GM21381 (cell line): ENCODE measurements around the gene SYK.
A peak's percentile ranks its signal among the peaks of the same experiment; 100 is the strongest.
"Not testable (repeated sequence)": the region's sequence is repeated elsewhere in the genome, so short reads cannot be mapped to it uniquely, and the experiment has no call there.

Experiments used
- ATAC-seq: cut with Tn5 transposase; IDR thresholded peaks from one replicate; pipeline ENCODE4 v1.9.1; 2021; ENCODE audit warnings: mild to moderate bottlenecking, moderate library complexity; ENCODE audit not compliant: unreplicated experiment

The SYK gene

GRCh38 chr9:90795084-90795483 is 6.5 kb upstream of the SYK start:
- no peak for ATAC-seq

GRCh38 chr9:90795871-90796317 is 5.7 kb upstream of the SYK start:
- peak; percentile 43 for ATAC-seq

- no peak for ATAC-seq
Observed at GRCh38 chr9:90799271-90799852, 2.3 kb upstream of the SYK start.

GRCh38 chr9:90801973-90802322 is 329 bp downstream of the SYK start:
- ATAC-seq: peak; percentile 12

GRCh38 chr9:90802386-90802985 is 867 bp downstream of the SYK start:
- ATAC-seq: no peak

DNA sequence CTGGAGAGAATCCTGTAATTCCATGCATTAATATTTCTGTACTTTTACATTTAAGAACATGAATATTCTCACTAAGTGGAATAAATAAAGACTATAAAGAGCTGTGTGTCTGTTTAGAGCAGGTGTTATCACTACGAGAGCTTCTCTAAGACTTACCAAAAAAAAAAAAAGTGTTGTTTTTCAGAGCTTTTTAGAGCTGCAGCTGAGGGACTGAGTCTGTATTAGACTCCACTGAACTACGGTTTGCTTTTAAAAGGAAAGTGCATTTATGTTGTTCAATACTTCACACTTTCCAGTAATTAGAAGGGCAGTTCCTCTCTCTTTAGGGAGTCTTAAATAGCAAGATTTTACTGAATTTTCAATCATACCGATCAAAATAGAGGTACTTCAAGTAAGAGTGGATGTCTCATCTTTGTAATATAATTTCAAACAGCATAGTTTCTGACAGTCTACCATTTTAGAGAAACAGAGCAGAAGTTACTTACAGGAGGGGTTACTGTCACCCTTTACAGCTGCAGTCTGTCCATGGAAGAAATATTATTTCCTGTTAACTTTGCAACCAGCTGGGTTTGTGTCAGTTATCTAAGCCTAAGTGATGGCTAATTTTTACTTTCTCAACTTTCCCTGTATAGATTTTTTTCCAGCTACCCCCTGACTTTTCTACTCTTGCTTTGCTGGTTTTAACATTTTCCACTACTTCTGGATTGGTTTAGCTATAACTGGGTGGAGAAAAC is 2.4 kb downstream of the SYK start:
- ATAC-seq: no peak

DNA sequence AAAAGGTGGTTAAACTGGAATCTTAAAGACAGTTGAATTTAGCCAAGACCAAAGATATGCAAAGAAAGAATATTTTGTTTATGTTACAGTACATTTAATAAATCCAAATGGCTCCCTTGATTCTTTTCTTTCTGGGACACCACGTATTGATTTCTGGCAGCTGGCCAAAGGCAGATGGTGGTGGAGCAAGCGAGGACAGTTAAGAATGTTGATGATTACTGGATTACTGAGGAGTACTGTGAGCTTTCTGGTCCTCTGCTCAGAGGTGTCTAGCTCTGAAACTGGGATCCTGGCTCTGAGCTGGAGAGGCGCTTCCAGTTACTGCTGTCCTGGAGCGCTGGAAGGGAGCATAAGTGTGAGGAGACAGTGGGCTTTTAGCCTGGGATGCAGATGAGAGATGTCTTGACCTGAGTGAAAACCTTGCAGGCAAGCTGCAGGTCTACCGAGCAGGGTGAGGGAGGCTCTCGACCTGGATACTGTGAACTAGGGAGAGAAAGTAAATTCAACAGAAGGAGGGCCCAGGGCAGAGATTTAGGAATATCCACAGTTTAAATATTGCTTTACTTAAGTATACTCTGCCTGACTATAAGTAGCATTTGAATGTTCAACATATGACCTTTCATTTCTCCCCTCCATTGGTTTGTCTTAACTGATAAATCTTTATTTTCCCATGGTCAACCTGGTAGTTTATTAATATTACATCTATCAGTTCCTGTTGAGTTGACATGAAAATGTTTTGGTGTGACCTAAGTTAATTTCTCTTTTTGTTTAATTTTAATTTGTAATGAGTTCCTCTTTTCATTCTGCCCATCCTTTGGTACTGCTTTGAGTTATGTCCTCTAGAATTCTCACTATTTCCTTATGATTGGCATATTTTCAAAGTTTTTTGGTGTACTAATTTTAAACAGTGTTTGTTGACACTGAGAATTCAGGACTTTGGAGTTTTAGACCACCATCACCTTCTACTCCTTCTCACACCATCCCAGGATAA is 3.7 kb downstream of the SYK start:
- ATAC-seq: no peak

- no peak for ATAC-seq
Observed at GRCh38 chr9:90807006-90807405, 5.4 kb downstream of the SYK start.

GRCh38 chr9:90808398-90808797 is 6.8 kb downstream of the SYK start:
- no peak for ATAC-seq

DNA sequence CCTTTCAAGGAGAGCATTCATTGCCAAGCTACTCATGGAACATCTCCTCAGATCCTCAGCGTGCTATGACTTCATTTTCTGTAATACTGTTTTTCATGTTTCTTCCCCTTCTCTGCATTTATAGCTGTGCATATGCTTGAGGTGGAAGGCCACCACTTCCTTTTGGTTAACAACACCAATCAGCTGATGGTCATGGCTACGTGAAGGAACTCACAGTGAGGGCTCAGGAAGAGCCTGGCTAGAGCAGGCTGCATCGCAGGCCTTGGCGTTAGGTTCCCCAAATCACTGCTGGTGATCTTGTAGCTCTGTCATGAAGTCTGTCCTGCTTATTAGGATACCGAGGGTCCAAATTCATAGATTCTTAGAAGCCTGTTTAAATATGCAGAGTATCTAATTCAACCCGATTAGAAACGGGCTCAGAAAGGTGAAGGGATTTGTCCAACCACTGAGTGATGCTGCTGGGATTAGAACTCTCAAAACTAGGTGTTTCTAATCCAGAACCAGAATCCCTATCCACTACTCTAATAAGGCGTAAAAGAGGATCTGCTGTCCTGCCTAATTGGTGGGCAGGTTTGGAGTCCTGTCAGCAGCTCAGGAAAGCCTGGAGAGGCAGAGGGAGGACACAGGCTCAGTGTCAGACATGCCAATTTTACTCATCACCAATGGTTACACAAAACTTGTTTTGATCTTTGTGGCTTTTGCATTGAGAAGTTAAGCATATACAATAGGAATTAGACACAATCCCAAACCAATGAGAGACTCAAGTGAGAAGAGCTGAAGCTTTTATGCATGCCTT is 7.5 kb downstream of the SYK start:
- peak; percentile 52 for ATAC-seq

- no peak for ATAC-seq
Observed at GRCh38 chr9:90810691-90811090, 9.1 kb downstream of the SYK start.

GRCh38 chr9:90813046-90813445 is 11.4 kb downstream of the SYK start:
- ATAC-seq: no peak

DNA sequence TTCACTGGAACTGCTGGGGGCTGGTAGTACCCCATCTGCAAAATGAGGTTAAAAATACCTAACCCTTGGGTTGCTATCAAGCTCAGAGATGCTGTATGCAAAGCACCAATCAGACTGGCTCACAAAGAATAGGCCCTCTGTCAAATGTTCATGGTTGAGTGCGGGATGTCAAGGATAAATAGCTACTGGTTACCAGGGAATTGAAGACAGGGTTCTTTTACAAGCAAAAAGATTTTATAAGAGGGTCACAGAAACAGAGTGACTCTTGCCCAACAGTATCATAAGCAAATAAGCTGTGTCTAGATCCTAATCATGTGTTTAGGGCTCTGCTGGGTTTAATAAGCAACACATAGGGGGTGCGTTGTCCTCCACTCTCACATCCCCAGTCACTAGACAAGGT is 11.9 kb downstream of the SYK start:
- no peak for ATAC-seq

DNA sequence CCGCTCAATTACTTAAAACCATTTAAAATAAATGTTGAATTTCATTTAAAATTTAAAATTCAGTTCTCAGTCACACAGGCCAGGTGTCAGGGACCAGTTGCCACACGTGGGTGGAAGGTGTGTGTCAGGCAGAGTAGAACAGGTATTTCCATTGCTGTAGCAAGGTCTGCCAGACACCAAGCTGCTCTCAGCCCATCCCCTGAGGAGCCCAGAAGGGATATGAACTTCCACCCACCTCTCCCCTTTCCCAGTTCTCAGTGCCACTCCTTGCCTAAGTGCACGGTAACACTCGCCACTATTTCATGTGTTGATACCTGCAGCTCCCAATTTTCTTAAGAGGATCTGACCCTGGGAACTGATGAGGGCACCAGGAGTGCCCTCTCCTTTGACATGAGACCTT is 12.7 kb downstream of the SYK start:
- no peak for ATAC-seq

DNA sequence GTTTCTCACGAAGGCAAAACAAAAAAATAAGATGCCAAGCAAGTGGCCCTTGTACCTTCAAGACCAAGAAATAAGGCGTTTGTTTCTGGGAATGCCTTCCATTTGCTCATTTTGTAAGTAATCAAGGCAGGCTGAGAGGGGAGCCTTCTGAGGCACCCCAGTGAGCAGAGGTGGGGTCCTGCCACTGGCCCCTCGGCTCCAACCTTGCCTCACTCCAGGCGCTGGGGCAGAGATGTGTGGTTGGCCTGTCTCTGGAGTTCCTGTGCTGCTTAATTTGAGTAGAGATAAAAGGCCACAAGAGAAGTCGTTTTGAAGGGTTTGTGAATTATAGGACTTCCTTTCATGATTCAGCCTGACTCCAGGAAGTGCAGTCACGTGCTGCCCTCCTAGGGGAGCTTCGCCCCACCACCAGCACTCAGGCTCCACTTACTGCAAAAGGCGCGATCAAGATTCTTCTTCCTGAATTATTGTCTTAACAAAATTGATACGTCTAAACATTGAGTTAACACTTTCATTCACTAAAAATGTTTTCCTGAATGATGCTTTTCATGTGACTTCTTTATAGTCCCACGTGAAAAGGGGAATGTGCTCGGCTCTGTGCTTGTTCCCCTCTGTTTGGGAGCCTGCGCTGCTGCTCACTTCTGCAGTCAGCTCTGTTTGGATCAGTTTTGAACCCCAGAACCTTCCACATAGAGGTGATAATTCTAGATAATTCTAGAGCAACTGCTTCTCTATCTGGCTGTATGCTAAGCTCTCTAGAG is 13.7 kb downstream of the SYK start:
- peak; percentile 72 for ATAC-seq

DNA sequence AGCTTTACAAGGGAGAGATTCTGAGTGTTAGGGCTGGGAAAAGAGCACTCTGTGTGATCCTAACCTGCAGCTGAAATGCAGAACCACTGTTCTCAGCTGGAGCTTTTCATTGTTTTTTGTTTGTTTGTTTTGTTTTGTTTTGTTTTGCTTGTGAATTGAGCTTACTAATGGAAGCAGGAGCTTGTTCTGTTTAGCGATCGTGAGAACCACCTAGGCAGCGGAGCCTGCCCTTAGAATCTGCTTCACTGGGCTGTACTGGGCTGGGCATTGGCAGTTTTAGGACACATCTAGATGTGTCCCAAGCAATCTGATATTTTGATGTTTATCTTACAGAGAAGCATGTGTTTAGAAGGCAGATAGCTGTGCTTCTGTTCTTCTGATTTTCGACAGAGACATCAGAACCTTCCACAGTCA is 14.3 kb downstream of the SYK start:
- ATAC-seq: peak; percentile 24

- ATAC-seq: no peak
Observed at GRCh38 chr9:90816690-90817089, 15.1 kb downstream of the SYK start.

GRCh38 chr9:90818279-90818678 is 16.7 kb downstream of the SYK start:
- no peak for ATAC-seq

- not testable (repeated sequence) for ATAC-seq
Observed at GRCh38 chr9:90820406-90820805, 18.8 kb downstream of the SYK start.

DNA sequence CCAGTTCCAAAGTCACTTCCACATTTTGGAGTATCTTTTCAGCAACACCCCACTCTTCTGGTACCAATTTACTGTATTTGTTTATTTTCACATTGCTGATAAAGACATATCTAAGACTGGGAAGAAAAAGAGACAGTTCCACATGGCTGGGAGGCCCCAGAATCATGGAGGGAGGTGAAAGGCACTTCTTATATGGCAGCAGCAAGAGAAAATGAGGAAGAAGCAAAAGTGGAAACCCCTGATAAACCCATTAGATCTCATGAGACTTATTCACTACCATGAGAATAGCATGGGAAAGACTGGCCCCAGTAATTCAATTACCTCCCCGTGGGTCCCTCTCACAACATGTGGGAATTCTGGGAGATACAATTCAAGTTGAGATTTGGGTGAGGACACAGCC is 19.6 kb downstream of the SYK start:
- not testable (repeated sequence) for ATAC-seq
